Left lung (tissue), 10 donors: Measurements from ENCODE around the gene PCDH19. TPM values are rescaled to one million over a fixed set of nuclear protein-coding genes. Genes with fewer than 3 reads are reported as not detected.

Experiments used
- ATAC-seq: fragments of 200-7000 bp; cut with Tn5 transposase; one replicate; pipeline ENCODE4 v1.9.1; 2020; ENCODE audit warnings: moderate library complexity
- DNase-seq, 4 donors: peaks; one replicate each; pipeline ENCODE4 v3.0.0-alpha.2; 2013 to 2020
- H3K27ac ChIP-seq, 2 donors: fragments of 200-600 bp; sonication (generic) in 1 of 2; one replicate each; pipeline versions ENCODE4 v1.5.0 to v1.8.0; 2020 to 2021
- H3K27me3 ChIP-seq, 2 donors: fragments of 200-600 bp; sonication (generic) in 1 of 2; one replicate each; pipeline versions ENCODE4 v1.5.0 to v1.8.0; 2020 to 2021
- H3K36me3 ChIP-seq, 2 donors: fragments of 200-600 bp; sonication (generic) in 1 of 2; one replicate each; pipeline versions ENCODE4 v1.5.0 to v1.8.0; 2020 to 2021
- H3K4me1 ChIP-seq, 2 donors: fragments of 200-600 bp; one replicate each; pipeline ENCODE4 v1.8.0; 2021
- H3K4me3 ChIP-seq, 2 donors: fragments of 200-600 bp; sonication (generic) in 1 of 2; one replicate each; pipeline versions ENCODE4 v1.5.0 to v1.8.0; 2020 to 2021; ENCODE audit warnings: mild to moderate bottlenecking in 1 of 2
- H3K9me3 ChIP-seq, 2 donors: fragments of 200-600 bp; sonication (generic) in 1 of 2; one replicate each; pipeline versions ENCODE4 v1.5.0 to v1.8.0; 2020 to 2021
- CTCF ChIP-seq, 2 donors: fragments of 200-600 bp; sonication (generic) in 1 of 2; IDR thresholded peaks; one replicate each; pipeline versions ENCODE4 v1.5.0 to v1.8.0; 2021; ENCODE audit warnings: antibody characterized with exemption in 2 of 2
- intact Hi-C, 2 donors: fragments of 100-400 bp; cut with DNase I; formaldehyde crosslinking; loops; one replicate each; pipeline versions ENCODE4 v1.11.2 to v1.14.2; 2022
- polyA plus RNA-seq, 6 donors: library from polyadenylated mRNA; unstranded; fragments of 120-200 nt; gene quantifications; one replicate each; pipeline ENCODE4 v1.2.1, GENCODE V29; 2013; ENCODE audit not compliant: insufficient read length in 6 of 6
- total RNA-seq, 2 donors: library from RNA; stranded (reverse); fragmentation: NEBNext Ultra II Directional; extraction: Animal tissue kit (Norgen Biotek cat#: 25700); gene quantifications; one replicate each; pipeline ENCODE4 v1.2.1, GENCODE V29; 2021
- donor health status: DM: no; HTN: yes; CAD: no.
- donor health status: DM: no; HTN: no; CAD: no.

PCDH19 gene
- total and polyA plus RNA-seq, 8 donors = 0.24 to 2.4 (median 1.2) TPM

- Histone ChIP-seq H3K27me3 (peaks cover 41 to 73% of the 10 kb centered on the region in 2 donors), H3K4me3 (no peak overlapping the region), H3K9me3 (no peaks in the 10 kb centered on the region), H3K4me1 (peaks cover 0 to 7% of the 10 kb centered on the region in 2 donors), H3K36me3 (no peaks in the 10 kb centered on the region), H3K27ac (no peak overlapping the region)
- no peak for DNase-seq
- ATAC-seq = no peak
- no peak for TF ChIP-seq CTCF (IDR thresholded peaks at IDR 0.05)
- intact Hi-C loops = no loop called here
Measured at GRCh38 chrX:100404851-100405250, 5.2 kb downstream of the PCDH19 start.

- H3K36me3 ChIP-seq = no peaks in the 10 kb centered on the region
- H3K27ac ChIP-seq = no peak overlapping the region
- no peak overlapping the region for H3K4me3 ChIP-seq
- no peaks in the 10 kb centered on the region for H3K9me3 ChIP-seq
- DNase-seq = no peak
- no peaks in the 10 kb centered on the region for H3K4me1 ChIP-seq
- intact Hi-C loops = no loop called here
- no peak for ATAC-seq
- H3K27me3 ChIP-seq = peaks cover 0 to 10% of the 10 kb centered on the region in 2 donors
- TF ChIP-seq CTCF (IDR thresholded peaks at IDR 0.05) = no peak
Measured at GRCh38 chrX:100395781-100396180, 14.3 kb downstream of the PCDH19 start.

- no peak for TF ChIP-seq CTCF (IDR thresholded peaks at IDR 0.05)
- Histone ChIP-seq H3K4me3 (no peak overlapping the region), H3K9me3 (no peaks in the 10 kb centered on the region), H3K27ac (no peak overlapping the region), H3K27me3 (peaks cover 0 to 15% of the 10 kb centered on the region in 2 donors), H3K36me3 (no peaks in the 10 kb centered on the region), H3K4me1 (no peaks in the 10 kb centered on the region)
- DNase-seq (no peak), ATAC-seq (no peak)
- intact Hi-C loops = no loop called here
Measured at GRCh38 chrX:100381619-100382018, 28.5 kb downstream of the PCDH19 start.

GRCh38 chrX:100379388-100379986 lies 30.6 kb downstream of the PCDH19 start:
- H3K4me3 ChIP-seq = no peak overlapping the region
- ATAC-seq = peak; percentile 73
- TF ChIP-seq CTCF (IDR thresholded peaks at IDR 0.05) = peak in 1 of 2 donors; percentile 39
- H3K9me3 ChIP-seq = no peaks in the 10 kb centered on the region
- H3K4me1 ChIP-seq = no peaks in the 10 kb centered on the region
- no peak overlapping the region for H3K27ac ChIP-seq
- intact Hi-C loops = no loop called here
- no peaks in the 10 kb centered on the region for H3K36me3 ChIP-seq
- peak in 2 of 4 donors; percentile 24 to 36 for DNase-seq
- peaks cover 0 to 17% of the 10 kb centered on the region in 2 donors for H3K27me3 ChIP-seq

- H3K4me1 ChIP-seq = no peaks in the 10 kb centered on the region
- H3K4me3 ChIP-seq = no peak overlapping the region
- no peaks in the 10 kb centered on the region for H3K9me3 ChIP-seq
- no peak overlapping the region for H3K27ac ChIP-seq
- no peak for ATAC-seq
- TF ChIP-seq CTCF (IDR thresholded peaks at IDR 0.05) = no peak
- intact Hi-C loops = no loop called here
- no peak for DNase-seq
- no peaks in the 10 kb centered on the region for H3K36me3 ChIP-seq
- H3K27me3 ChIP-seq = peaks cover 0 to 16% of the 10 kb centered on the region in 2 donors
Measured at GRCh38 chrX:100377826-100378225, 32.2 kb downstream of the PCDH19 start.
